ENCODE data around the gene METRNL.

METRNL gene

GRCh38 chr17:83094291-83094690, 14.9 kb downstream of the METRNL start:
- DNase-seq, result no peak

GRCh38 chr17:83095016-83095415, 15.6 kb downstream of the METRNL start:
- DNase-seq, result no peak

- DNase-seq, result no peak
These were observed 17.2 kb downstream of the METRNL start for GRCh38 chr17:83096401-83097224.

- no peak for DNase-seq
These were observed 18.4 kb downstream of the METRNL start for GRCh38 chr17:83097831-83098230.

- no peak for DNase-seq
These were observed 19.1 kb downstream of the METRNL start for GRCh38 chr17:83098241-83099085.

GRCh38 chr17:83099086-83099555, 19.7 kb downstream of the METRNL start:
- DNase-seq, result no peak

GRCh38 chr17:83099570-83100181, 20.3 kb downstream of the METRNL start:
- no peak for DNase-seq

- no peak for DNase-seq
These were observed 20.9 kb downstream of the METRNL start for GRCh38 chr17:83100220-83100852.

GRCh38 chr17:83100853-83101391, 21.5 kb downstream of the METRNL start:
- no peak for DNase-seq

GRCh38 chr17:83101805-83102480, 22.5 kb downstream of the METRNL start:
- no peak for DNase-seq

GRCh38 chr17:83103200-83103942, 24.0 kb downstream of the METRNL start:
- peak; percentile 29 for DNase-seq

GRCh38 chr17:83103943-83104311, 24.5 kb downstream of the METRNL start:
- no peak for DNase-seq

- DNase-seq, result no peak
These were observed 25.4 kb downstream of the METRNL start for GRCh38 chr17:83104577-83105505.

- no peak for DNase-seq
These were observed 26.1 kb downstream of the METRNL start for GRCh38 chr17:83105512-83105911.

GRCh38 chr17:83106056-83106588, 26.7 kb downstream of the METRNL start:
- DNase-seq, result no peak

- no peak for DNase-seq
These were observed 27.7 kb downstream of the METRNL start for GRCh38 chr17:83106913-83107655.

GRCh38 chr17:83107656-83108048, 28.2 kb downstream of the METRNL start:
- DNase-seq, result no peak

- no peak for DNase-seq
These were observed 29.3 kb downstream of the METRNL start for GRCh38 chr17:83108709-83109108.

GRCh38 chr17:83109386-83109785, 30.0 kb downstream of the METRNL start:
- no peak for DNase-seq
